ENCODE data around the gene CACNA1C. TPM values are rescaled to one million over a fixed set of nuclear protein-coding genes. Genes with fewer than 3 reads are reported as not detected.

Gene CACNA1C
- total RNA-seq, 2 experiments from 2014 or later: 0.05 to 0.08 TPM

- DNase-seq (no peak), ATAC-seq (ENCODE audit: poor library complexity) (no peak)
- H3K27ac ChIP-seq (ENCODE audit: low read depth in 1 of 2, low read length in 2 of 2): no peak overlapping the region
- TF ChIP-seq CTCF (IDR thresholded peaks at IDR 0.05): no peak
- intact Hi-C loops (cut with DNase I, micrococcal nuclease): no loop called here
- ChIA-PET POLR2A (no interaction called here), CTCF (no interaction called here)
- H3K27me3 ChIP-seq (ENCODE audit: control insufficient read depth in 1 of 2, insufficient read depth in 2 of 2, low read length in 2 of 2): peaks cover 0 to 5% of the 10 kb centered on the region in 2 experiments
- no peaks in the 10 kb centered on the region for H3K4me1 Mint-ChIP-seq (ENCODE audit: low read depth)
- H3K4me3 ChIP-seq (ENCODE audit: low read length): no peak overlapping the region
- no peaks in the 10 kb centered on the region for H3K36me3 Mint-ChIP-seq (ENCODE audit: low read depth)
- no peaks in the 10 kb centered on the region for H3K4me1 ChIP-seq (ENCODE audit: insufficient read depth, low read length)
- no peak overlapping the region for H3K4me3 Mint-ChIP-seq
- no peaks in the 10 kb centered on the region for H3K9me3 Mint-ChIP-seq
- H3K27me3 Mint-ChIP-seq: peaks cover 14% of the 10 kb centered on the region
- no peaks in the 10 kb centered on the region for H3K36me3 ChIP-seq (ENCODE audit: insufficient read depth, low read length)
- H3K9me3 ChIP-seq (ENCODE audit: control insufficient read depth in 1 of 2, insufficient read depth in 1 of 2, low read length in 2 of 2): no peaks in the 10 kb centered on the region
- H3K27ac Mint-ChIP-seq: no peak overlapping the region
These were observed 581.7 kb downstream of the CACNA1C start for GRCh38 chr12:2634471-2634870.

- ChIA-PET CTCF (no interaction called here), POLR2A (no interaction called here)
- no peak overlapping the region for H3K4me3 Mint-ChIP-seq
- no peaks in the 10 kb centered on the region for H3K36me3 Mint-ChIP-seq (ENCODE audit: low read depth)
- H3K4me1 Mint-ChIP-seq (ENCODE audit: low read depth): peaks cover 6% of the 10 kb centered on the region
- Histone ChIP-seq H3K36me3 (ENCODE audit: insufficient read depth, low read length) (no peaks in the 10 kb centered on the region), H3K9me3 (ENCODE audit: control insufficient read depth in 1 of 2, insufficient read depth in 1 of 2, low read length in 2 of 2) (no peaks in the 10 kb centered on the region), H3K27me3 (ENCODE audit: control insufficient read depth in 1 of 2, insufficient read depth in 2 of 2, low read length in 2 of 2) (peaks cover 0 to 5% of the 10 kb centered on the region in 2 experiments), H3K27ac (ENCODE audit: low read depth in 1 of 2, low read length in 2 of 2) (no peak overlapping the region), H3K4me3 (ENCODE audit: low read length) (no peak overlapping the region), H3K4me1 (ENCODE audit: insufficient read depth, low read length) (peaks cover 5% of the 10 kb centered on the region)
- TF ChIP-seq CTCF (IDR thresholded peaks at IDR 0.05): no peak
- DNase-seq (no peak), ATAC-seq (ENCODE audit: poor library complexity) (no peak)
- intact Hi-C loops (cut with DNase I, micrococcal nuclease): no loop called here
- peaks cover 9% of the 10 kb centered on the region for H3K27me3 Mint-ChIP-seq
- no peaks in the 10 kb centered on the region for H3K9me3 Mint-ChIP-seq
- no peak overlapping the region for H3K27ac Mint-ChIP-seq
These were observed 584.1 kb downstream of the CACNA1C start for GRCh38 chr12:2636741-2637340.

- peaks cover 10% of the 10 kb centered on the region for H3K4me1 ChIP-seq (ENCODE audit: insufficient read depth, low read length)
- no peaks in the 10 kb centered on the region for H3K9me3 ChIP-seq (ENCODE audit: control insufficient read depth in 1 of 2, insufficient read depth in 1 of 2, low read length in 2 of 2)
- Mint-ChIP-seq H3K36me3 (ENCODE audit: low read depth) (no peaks in the 10 kb centered on the region), H3K4me3 (no peak overlapping the region), H3K9me3 (no peaks in the 10 kb centered on the region), H3K27me3 (peaks cover 13% of the 10 kb centered on the region), H3K27ac (no peak overlapping the region), H3K4me1 (ENCODE audit: low read depth) (peaks cover 11% of the 10 kb centered on the region)
- H3K27me3 ChIP-seq (ENCODE audit: control insufficient read depth in 1 of 2, insufficient read depth in 2 of 2, low read length in 2 of 2): peaks cover 0 to 5% of the 10 kb centered on the region in 2 experiments
- no peak for TF ChIP-seq CTCF (IDR thresholded peaks at IDR 0.05)
- intact Hi-C loops (cut with DNase I, micrococcal nuclease): no loop called here
- no peaks in the 10 kb centered on the region for H3K36me3 ChIP-seq (ENCODE audit: insufficient read depth, low read length)
- no peak overlapping the region for H3K27ac ChIP-seq (ENCODE audit: low read depth in 1 of 2, low read length in 2 of 2)
- DNase-seq (no peak), ATAC-seq (ENCODE audit: poor library complexity) (no peak)
- POLR2A ChIA-PET: no interaction called here
- H3K4me3 ChIP-seq (ENCODE audit: low read length): no peak overlapping the region
- CTCF ChIA-PET: no interaction called here
These were observed 584.6 kb downstream of the CACNA1C start for GRCh38 chr12:2637371-2637770.

Measured in CD4-positive, alpha-beta T cell (primary cell).